ENCODE data around the gene BICDL1. TPM values are rescaled to one million over a fixed set of nuclear protein-coding genes. Genes with fewer than 3 reads are reported as not detected.

BICDL1 gene
- total RNA-seq, 1 experiment from 2014 or later, result 18.2 TPM

- intact Hi-C loops (cut with micrococcal nuclease), result loop anchor here (2.0 kb wide), 2 partner anchors 98 to 158 kb away; partner anchors contain the start of gene BICDL1
Measured at GRCh38 chr12:120086801-120087621, 98.0 kb downstream of the BICDL1 start.

More at GRCh38 chr12:120086801-120087621, 98.0 kb downstream of the BICDL1 start:
- ChIA-PET POLR2A (interaction anchor here (0.8 to 1.3 kb wide), 4 partner anchors 11 to 204 kb away, joined by 3 to 4 read pairs (median 4); partner anchors contain the start of genes RAB35, RNU4-2 and RPLP0), RAD21 (ENCODE audit: low non-redundant PET in 1 of 2, low total read pairs in 2 of 2, uncharacterized antibody in 2 of 2, unreplicated experiment in 2 of 2) (interaction anchor here in 1 of 2 experiments (1.1 kb wide), 1 partner anchor 146 kb away, joined by 3 read pairs; no protein-coding TSS in a partner anchor), CTCF (interaction anchor here (0.6 to 1.4 kb wide), 11 partner anchors 9 to 850 kb away, joined by 3 to 7 read pairs (median 3); partner anchors contain the start of genes BICDL1 and RPLP0)
- no peaks in the 10 kb centered on the region for H3K36me3 ChIP-seq (ENCODE audit: control insufficient read depth in 1 of 2, insufficient read depth in 2 of 2, low read length in 2 of 2)
- H2AFZ ChIP-seq (ENCODE audit: low read depth, low read length, poor library complexity, severe bottlenecking), result no peak overlapping the region
- ATAC-seq, result peak; percentile 94
- peak overlapping the region; percentile 42 to 52 for H3K4me3 ChIP-seq (replicated peaks in 1 of 2; ENCODE audit: low read depth in 1 of 2, low read length in 2 of 2)
- no TSS peak for BruUV-seq (replicated peaks)
- H3K79me2 ChIP-seq (ENCODE audit: insufficient read depth, low read length), result no peaks in the 10 kb centered on the region
- no peaks in the 10 kb centered on the region for H3K9me2 ChIP-seq (ENCODE audit: insufficient read depth)
- H3K27me3 ChIP-seq (ENCODE audit: insufficient read depth, low read length), result no peaks in the 10 kb centered on the region
- peak overlapping the region; percentile 85 for H3K4me2 ChIP-seq (ENCODE audit: low read length)
- peak overlapping the region; percentile 67 for H3K27ac ChIP-seq (ENCODE audit: low read depth, low read length)
- peaks cover 18 to 21% of the 10 kb centered on the region in 2 experiments for H3K4me1 ChIP-seq (ENCODE audit: control insufficient read depth in 1 of 2, insufficient read depth in 2 of 2, low read length in 2 of 2)
- no peaks in the 10 kb centered on the region for H4K20me1 ChIP-seq (ENCODE audit: insufficient read depth)
- peak overlapping the region; percentile 71 for H3K9ac ChIP-seq (ENCODE audit: low read length)
- DNase-seq (ENCODE audit: low read depth, low spot score), result peak; percentile 98
- no peaks in the 10 kb centered on the region for H3K9me3 ChIP-seq (ENCODE audit: control insufficient read depth in 1 of 2, insufficient read depth in 1 of 2, low read depth in 1 of 2, low read length in 2 of 2)
- peak; percentile 12; the same call in 1 of the 2 replicates for TF ChIP-seq ZFX (IDR thresholded peaks at IDR 0.05)
- no peak for TF ChIP-seq TCF7L2 (IDR thresholded peaks at IDR 0.05; ENCODE audit: borderline replicate concordance, extremely low read depth, insufficient read depth, insufficient read length)
- TF ChIP-seq ELF1 (IDR thresholded peaks at IDR 0.05; ENCODE audit: borderline replicate concordance, low read depth), result no peak
- no peak; the same call in 1 of the 2 replicates for TF ChIP-seq FOSL1 (IDR thresholded peaks at IDR 0.05; ENCODE audit: low read depth)
- peak; percentile 87 to 98 (median 92) for TF ChIP-seq CTCF (IDR thresholded peaks at IDR 0.05 in 2 of 3, conservative IDR thresholded peaks at IDR 0.05 in 1 of 3; ENCODE audit: borderline replicate concordance in 1 of 3, insufficient read depth in 1 of 3, low read depth in 2 of 3, low read length in 2 of 3)
- no peak for TF ChIP-seq EGR1 (IDR thresholded peaks at IDR 0.05; ENCODE audit: low read depth)
- TF ChIP-seq RAD21 (IDR thresholded peaks at IDR 0.05; ENCODE audit: low read depth), result peak; percentile 87
- peak; percentile 57; the same call in 1 of the 2 replicates for TF ChIP-seq SIN3A (IDR thresholded peaks at IDR 0.05; ENCODE audit: low read depth)
- peak; percentile 83 for TF ChIP-seq MAX (IDR thresholded peaks at IDR 0.05)
- no peak for TF ChIP-seq SRF (IDR thresholded peaks at IDR 0.05; ENCODE audit: low read depth)
- TF ChIP-seq POLR2A (IDR thresholded peaks at IDR 0.05; ENCODE audit: borderline replicate concordance, extremely low read depth, insufficient read depth, insufficient read length), result no peak
- TF ChIP-seq YY1 (IDR thresholded peaks at IDR 0.05; ENCODE audit: extremely low read depth, insufficient replicate concordance, low read depth, low read length), result peak; percentile 57
- TF ChIP-seq SP1 (IDR thresholded peaks at IDR 0.05; ENCODE audit: low read depth), result peak; percentile 84
- TF ChIP-seq CBX3 (IDR thresholded peaks at IDR 0.05; ENCODE audit: low read depth), result peak; percentile 80
- TF ChIP-seq POLR2AphosphoS5 (IDR thresholded peaks at IDR 0.05; ENCODE audit: low read depth, low read length), result peak; percentile 71
